C4-2B (cell line): Measurements from ENCODE around the gene DSCAML1.
A peak's percentile ranks its signal among the peaks of the same experiment; 100 is the strongest.

Source experiments
- H3K27ac ChIP-seq: fragments of 450-650 bp; 2 replicates; pipeline ENCODE4 v1.5.1; 2017
- ZFX ChIP-seq: fragments of 450-650 bp; IDR thresholded peaks from 2 replicates; pipeline ENCODE4 v1.6.1; 2017
- TF ChIP-seq, protein P1 (sequence below): fragments of 450-650 bp; conservative IDR thresholded peaks from 2 replicates; pipeline ENCODE4 v1.5.1; 2017; ENCODE audit warnings: mild to moderate bottlenecking

DSCAML1 gene

DNA sequence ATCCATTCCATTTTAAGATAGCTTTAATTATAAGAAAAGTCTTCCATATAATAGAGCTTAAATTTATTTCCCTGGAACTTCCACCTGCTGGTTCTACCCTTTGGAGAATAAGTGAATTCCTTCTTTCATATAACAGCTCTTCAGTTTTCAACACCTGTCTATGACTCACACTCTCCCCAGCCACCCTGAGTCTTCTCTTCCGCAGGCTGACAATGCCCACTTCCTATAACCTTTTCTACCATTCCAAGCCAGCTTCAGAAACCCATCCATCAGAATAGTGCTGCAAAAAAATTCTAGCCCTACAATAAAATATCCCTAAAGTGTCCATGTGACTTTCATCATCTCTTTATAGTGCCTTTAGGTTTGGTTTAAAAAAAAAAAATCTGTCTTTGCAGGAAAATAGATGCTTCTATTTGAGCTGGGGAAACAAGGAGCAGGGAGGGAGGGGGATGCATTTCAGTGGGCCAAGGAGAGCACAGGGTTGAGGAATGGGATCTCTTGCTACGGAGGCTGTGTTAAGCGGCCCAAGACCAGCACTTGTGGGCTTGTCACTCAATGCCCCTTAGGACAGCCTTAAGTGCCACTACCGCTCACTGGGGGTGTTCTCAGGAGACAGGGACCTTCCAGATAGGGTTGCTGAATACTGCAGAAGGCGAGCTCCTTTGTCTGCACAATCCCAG lies 178.6 kb downstream of the DSCAML1 start:
- H3K27ac ChIP-seq, result no peak overlapping the region
- TF ChIP-seq ZFX, result no peak
- TF ChIP-seq, protein P1, sequence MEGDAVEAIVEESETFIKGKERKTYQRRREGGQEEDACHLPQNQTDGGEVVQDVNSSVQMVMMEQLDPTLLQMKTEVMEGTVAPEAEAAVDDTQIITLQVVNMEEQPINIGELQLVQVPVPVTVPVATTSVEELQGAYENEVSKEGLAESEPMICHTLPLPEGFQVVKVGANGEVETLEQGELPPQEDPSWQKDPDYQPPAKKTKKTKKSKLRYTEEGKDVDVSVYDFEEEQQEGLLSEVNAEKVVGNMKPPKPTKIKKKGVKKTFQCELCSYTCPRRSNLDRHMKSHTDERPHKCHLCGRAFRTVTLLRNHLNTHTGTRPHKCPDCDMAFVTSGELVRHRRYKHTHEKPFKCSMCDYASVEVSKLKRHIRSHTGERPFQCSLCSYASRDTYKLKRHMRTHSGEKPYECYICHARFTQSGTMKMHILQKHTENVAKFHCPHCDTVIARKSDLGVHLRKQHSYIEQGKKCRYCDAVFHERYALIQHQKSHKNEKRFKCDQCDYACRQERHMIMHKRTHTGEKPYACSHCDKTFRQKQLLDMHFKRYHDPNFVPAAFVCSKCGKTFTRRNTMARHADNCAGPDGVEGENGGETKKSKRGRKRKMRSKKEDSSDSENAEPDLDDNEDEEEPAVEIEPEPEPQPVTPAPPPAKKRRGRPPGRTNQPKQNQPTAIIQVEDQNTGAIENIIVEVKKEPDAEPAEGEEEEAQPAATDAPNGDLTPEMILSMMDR, result no peak

DNA sequence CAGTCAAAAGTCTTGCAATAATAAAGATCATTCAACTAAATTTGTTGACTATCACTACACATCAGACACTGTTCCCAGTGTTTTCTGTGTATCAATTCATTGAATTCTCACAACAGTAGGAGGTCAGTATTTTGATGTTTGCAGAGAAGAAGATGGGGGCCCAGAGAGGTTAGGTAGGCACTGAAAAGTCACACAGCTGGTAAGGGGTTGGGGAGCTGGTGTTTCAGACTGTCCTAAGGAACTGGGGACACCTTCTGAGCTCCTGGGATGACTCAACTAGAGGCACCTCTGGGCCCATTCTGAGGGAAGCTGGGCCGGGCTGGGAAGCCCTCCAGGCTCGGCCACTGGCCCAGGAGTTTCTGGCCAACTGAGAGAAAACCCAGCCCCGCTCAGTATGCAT lies 180.0 kb downstream of the DSCAML1 start:
- H3K27ac ChIP-seq, result no peak overlapping the region
- TF ChIP-seq ZFX, result no peak

DNA sequence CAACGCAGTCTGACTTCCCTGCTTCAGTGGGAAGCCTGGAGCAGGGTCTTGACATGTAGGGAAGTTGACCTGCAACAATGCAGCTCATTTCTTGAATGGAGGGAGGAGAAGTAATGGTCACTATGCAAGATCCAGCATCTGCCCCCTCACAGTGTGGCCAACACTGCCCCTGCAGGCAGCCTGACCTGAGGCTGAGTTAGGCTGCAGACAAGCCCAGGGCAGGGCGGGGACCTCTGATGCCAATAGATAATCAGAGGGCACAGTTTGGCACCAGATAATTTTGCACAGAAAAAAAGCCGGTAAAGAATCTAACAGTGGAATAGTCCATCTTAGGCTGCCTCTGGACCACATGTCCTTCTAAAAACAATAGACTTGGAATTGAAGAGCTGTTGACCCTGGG lies 182.3 kb downstream of the DSCAML1 start:
- TF ChIP-seq, protein P1, result peak; percentile 26; the same call in 1 of the 2 replicates
- no peak for TF ChIP-seq ZFX
- no peak overlapping the region for H3K27ac ChIP-seq

DNA sequence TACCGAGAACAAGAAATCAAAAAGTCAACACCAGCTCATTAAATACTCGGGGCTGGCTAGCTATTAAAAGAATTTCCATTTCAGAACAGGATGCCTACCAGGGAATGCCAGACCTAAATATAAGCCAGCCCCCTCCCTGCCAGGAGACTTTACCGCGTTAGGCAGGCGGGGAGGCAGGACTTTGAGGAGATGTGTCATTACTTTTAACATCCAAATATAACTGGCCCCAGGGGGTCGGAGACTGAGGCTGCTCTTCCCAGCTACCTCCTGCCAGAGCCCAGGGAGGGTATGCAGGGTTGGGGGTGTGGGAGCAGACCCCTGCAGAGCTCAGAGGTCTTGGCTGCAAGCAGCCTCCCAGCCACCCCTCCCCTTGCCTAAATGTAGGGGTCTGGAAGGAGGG lies 183.5 kb downstream of the DSCAML1 start:
- H3K27ac ChIP-seq, result no peak overlapping the region
- TF ChIP-seq, protein P1, result no peak
- TF ChIP-seq ZFX, result no peak

DNA sequence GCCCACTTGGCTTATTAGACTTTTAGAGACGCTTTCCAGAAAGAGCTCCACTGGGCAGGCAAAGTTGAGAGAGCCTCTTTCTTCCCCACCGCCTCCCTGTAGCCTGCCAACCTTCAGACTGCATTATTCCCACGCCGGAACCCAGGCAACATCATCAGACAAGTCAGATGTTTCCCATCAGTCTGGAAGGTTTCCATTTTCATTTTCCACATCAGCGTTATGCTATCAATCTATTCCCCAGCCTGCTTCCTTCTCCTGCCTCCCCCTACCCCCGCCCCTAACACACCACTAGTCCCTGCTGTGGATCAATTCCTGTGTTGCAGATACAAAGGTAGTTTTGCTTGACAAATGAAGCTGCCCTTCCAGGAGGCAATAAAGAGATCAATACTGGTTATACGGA lies 184.8 kb downstream of the DSCAML1 start:
- TF ChIP-seq, protein P1, result no peak
- TF ChIP-seq ZFX, result no peak

DNA sequence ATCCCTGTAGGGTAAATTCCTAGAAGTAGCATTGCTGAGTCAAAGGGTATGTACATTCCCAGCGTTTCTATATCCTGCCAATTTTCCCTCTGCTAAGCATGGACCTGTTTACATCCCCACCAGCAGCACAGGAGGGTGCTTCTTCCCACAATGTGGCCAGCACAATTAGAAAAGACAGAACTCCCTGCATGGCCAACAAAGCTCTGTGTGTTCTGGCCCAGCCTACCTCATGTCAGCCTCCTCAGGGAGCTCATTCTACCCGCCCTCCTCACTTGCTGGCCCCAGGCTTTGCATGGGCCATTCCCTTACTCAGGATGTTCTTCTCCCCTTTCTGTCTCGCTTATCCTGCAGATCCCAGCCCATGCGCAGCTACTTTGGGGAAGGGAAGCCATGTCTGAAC lies 186.1 kb downstream of the DSCAML1 start:
- no peak for TF ChIP-seq ZFX
- TF ChIP-seq, protein P1, result no peak

More for the DNA sequence above, 184.8 kb downstream of the DSCAML1 start:
- H3K27ac ChIP-seq, result no peak overlapping the region

DNA sequence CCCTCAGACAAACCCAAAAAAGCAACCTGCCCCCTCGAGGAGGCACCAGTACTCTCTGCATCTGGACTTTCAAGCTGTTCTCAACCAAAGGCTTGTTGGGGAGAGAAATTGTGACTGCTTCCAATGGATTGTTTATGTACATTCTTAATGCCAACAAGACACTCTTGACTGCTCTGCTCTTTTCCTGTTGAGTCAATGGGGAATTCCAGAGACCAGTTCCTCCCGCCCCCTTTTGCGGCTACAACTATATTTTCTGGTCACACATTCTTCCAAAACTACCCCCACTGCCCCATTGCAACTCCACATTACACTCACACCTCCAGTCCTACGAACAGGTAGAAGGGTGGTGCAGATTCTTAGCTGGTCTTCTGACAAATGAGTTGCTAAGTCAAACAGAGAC lies 187.0 kb downstream of the DSCAML1 start:
- no peak for TF ChIP-seq ZFX
- TF ChIP-seq, protein P1, result no peak
- H3K27ac ChIP-seq, result no peak overlapping the region

More for the DNA sequence above, 186.1 kb downstream of the DSCAML1 start:
- H3K27ac ChIP-seq, result no peak overlapping the region

DNA sequence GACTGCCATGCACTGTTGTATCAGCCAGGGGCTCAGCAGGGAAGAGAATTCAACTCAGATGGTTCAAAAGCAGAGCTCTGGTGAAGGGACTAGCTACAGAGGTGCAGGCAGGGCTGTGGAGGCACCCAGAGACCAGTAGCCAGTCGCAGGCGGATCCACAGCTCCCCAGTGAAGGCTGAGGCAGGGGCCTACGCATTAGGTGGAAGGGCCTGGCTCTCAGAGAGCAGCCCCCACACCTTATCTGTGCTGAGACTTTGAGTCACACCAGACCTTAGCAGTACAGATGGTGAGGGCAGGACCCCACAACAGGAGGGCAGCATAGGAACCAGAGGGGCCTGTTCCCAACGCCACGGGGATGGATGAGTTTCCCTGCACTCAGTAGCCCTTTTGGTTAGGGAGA lies 189.6 kb downstream of the DSCAML1 start:
- H3K27ac ChIP-seq, result no peak overlapping the region
- TF ChIP-seq, protein P1, result no peak
- TF ChIP-seq ZFX, result no peak
